Brain microvascular endothelial cell (primary cell): ENCODE measurements around the gene CBLB.

Experiments used
- DNase-seq: peaks from one replicate; pipeline ENCODE4 v3.0.0-alpha.2; 2020
- H3K27ac ChIP-seq: fragments of 250-450 bp; sonication (Bioruptor Pico); 2 replicates; pipeline ENCODE4 v1.5.1; 2020; ENCODE audit warnings: mild to moderate bottlenecking, moderate library complexity
- H3K27me3 ChIP-seq: fragments of 250-450 bp; sonication (Bioruptor Pico); replicated peaks from 2 replicates; pipeline ENCODE4 v1.5.1; 2020; ENCODE audit warnings: mild to moderate bottlenecking
- H3K36me3 ChIP-seq: fragments of 250-450 bp; sonication (Bioruptor Pico); replicated peaks from 2 replicates; pipeline ENCODE4 v1.5.1; 2020; ENCODE audit warnings: mild to moderate bottlenecking
- H3K4me3 ChIP-seq: 2 replicates; pipeline ENCODE4 v1.5.1; 2011; ENCODE audit warnings: low read depth, mild to moderate bottlenecking, control low read depth, low read length, moderate library complexity
- CTCF ChIP-seq: IDR thresholded peaks from 2 replicates; pipeline ENCODE4 v1.5.1; 2011; ENCODE audit warnings: low read depth, mild to moderate bottlenecking, moderate library complexity, low read length, control low read depth, inconsistent platforms; ENCODE audit errors: missing control alignments
- in situ Hi-C: cut with HindIII; loops from 2 replicates; pipeline ENCODE4 v1.10.0; 2017; ENCODE audit warnings: low sequenced_read_pairs, low pct_ligation_motif_present

Gene CBLB

GRCh38 chr3:105868742-105869530 is at the start of gene CBLB:
CBLB (minus strand) TSS chr3:105869012; CDS start chr3:105867577, 1,435 bp downstream.
- in situ Hi-C loops = no loop called here

GRCh38 chr3:105916767-105917166 is 48.0 kb upstream of the CBLB start:
- Histone ChIP-seq H3K27me3 (no peaks in the 10 kb centered on the region), H3K4me3 (no peak overlapping the region), H3K27ac (no peak overlapping the region), H3K36me3 (no peaks in the 10 kb centered on the region)
- in situ Hi-C loops = no loop called here
- TF ChIP-seq CTCF = no peak
- DNase-seq = no peak

More at GRCh38 chr3:105868742-105869530, at the start of gene CBLB:
- peak; percentile 97 for DNase-seq
- peaks cover 5% of the 10 kb centered on the region for H3K36me3 ChIP-seq
- H3K27me3 ChIP-seq = no peaks in the 10 kb centered on the region
- peak within 1 kb of the TSS; percentile 87 for H3K4me3 ChIP-seq
- H3K27ac ChIP-seq = peak within 1 kb of the TSS; percentile 99
- no peak for TF ChIP-seq CTCF

GRCh38 chr3:105915524-105915923 is 46.7 kb upstream of the CBLB start:
- no peak overlapping the region for H3K4me3 ChIP-seq
- H3K27me3 ChIP-seq = no peaks in the 10 kb centered on the region
- in situ Hi-C loops = no loop called here
- no peaks in the 10 kb centered on the region for H3K36me3 ChIP-seq
- DNase-seq = no peak
- no peak overlapping the region for H3K27ac ChIP-seq
- TF ChIP-seq CTCF = no peak

- in situ Hi-C loops = no loop called here
- Histone ChIP-seq H3K4me3 (no peak overlapping the region), H3K27me3 (no peaks in the 10 kb centered on the region), H3K36me3 (no peaks in the 10 kb centered on the region), H3K27ac (no peak overlapping the region)
- no peak for DNase-seq
- no peak for TF ChIP-seq CTCF
These were observed 44.8 kb upstream of the CBLB start for GRCh38 chr3:105913616-105914015.

- no peaks in the 10 kb centered on the region for H3K36me3 ChIP-seq
- H3K4me3 ChIP-seq = no peak overlapping the region
- no peak overlapping the region for H3K27ac ChIP-seq
- no peak for DNase-seq
- no peaks in the 10 kb centered on the region for H3K27me3 ChIP-seq
- TF ChIP-seq CTCF = no peak
- in situ Hi-C loops = no loop called here
These were observed 44.1 kb upstream of the CBLB start for GRCh38 chr3:105912891-105913290.

GRCh38 chr3:105911496-105911895 is 42.7 kb upstream of the CBLB start:
- TF ChIP-seq CTCF = no peak
- Histone ChIP-seq H3K27me3 (no peaks in the 10 kb centered on the region), H3K36me3 (no peaks in the 10 kb centered on the region), H3K27ac (no peak overlapping the region), H3K4me3 (no peak overlapping the region)
- in situ Hi-C loops = no loop called here
- no peak for DNase-seq
